Measurements from ENCODE around the gene TNNT2.

TNNT2 gene

GRCh38 chr1:201311356-201312011 is 66.0 kb downstream of the TNNT2 start:
- TF ChIP-seq CTCF (IDR thresholded peaks at IDR 0.05; ENCODE audit: low read depth, low read length, missing control alignments) = no peak
- no peak for DNase-seq (ENCODE audit: extremely low read depth, low read depth)
- no peak overlapping the region for H3K4me3 ChIP-seq (replicated peaks; ENCODE audit: low read depth, low read length)

- no peak for DNase-seq (ENCODE audit: extremely low read depth, low read depth)
- no peak for TF ChIP-seq CTCF (IDR thresholded peaks at IDR 0.05; ENCODE audit: low read depth, low read length, missing control alignments)
- no peak overlapping the region for H3K4me3 ChIP-seq (replicated peaks; ENCODE audit: low read depth, low read length)
Measured at GRCh38 chr1:201310986-201311355, 66.5 kb downstream of the TNNT2 start.

GRCh38 chr1:201310251-201310985 is 67.1 kb downstream of the TNNT2 start:
- H3K4me3 ChIP-seq (replicated peaks; ENCODE audit: low read depth, low read length) = no peak overlapping the region
- no peak for DNase-seq (ENCODE audit: extremely low read depth, low read depth)
- no peak for TF ChIP-seq CTCF (IDR thresholded peaks at IDR 0.05; ENCODE audit: low read depth, low read length, missing control alignments)

- H3K4me3 ChIP-seq (replicated peaks; ENCODE audit: low read depth, low read length) = no peak overlapping the region
- no peak for TF ChIP-seq CTCF (IDR thresholded peaks at IDR 0.05; ENCODE audit: low read depth, low read length, missing control alignments)
- no peak for DNase-seq (ENCODE audit: extremely low read depth, low read depth)
Measured at GRCh38 chr1:201309416-201309815, 68.1 kb downstream of the TNNT2 start.

All from HFF-Myc (cell line).